ENCODE data around the gene FAM184B.

Gene FAM184B

GRCh38 chr4:17646693-17647092 lies 134.7 kb downstream of the FAM184B start:
- DNase-seq (ENCODE audit: low spot score), result no peak
- H3K36me3 Mint-ChIP-seq (ENCODE audit: low read depth), result no peaks in the 10 kb centered on the region
- no peak overlapping the region for H3K27ac Mint-ChIP-seq
- H3K4me3 Mint-ChIP-seq, result no peak overlapping the region
- peaks cover 3% of the 10 kb centered on the region for H3K4me1 Mint-ChIP-seq (ENCODE audit: low read depth)
- H3K27me3 Mint-ChIP-seq (ENCODE audit: low read depth), result no peaks in the 10 kb centered on the region
- no peaks in the 10 kb centered on the region for H3K9me3 Mint-ChIP-seq

GRCh38 chr4:17642398-17642783 lies 139.0 kb downstream of the FAM184B start:
- Mint-ChIP-seq H3K4me1 (ENCODE audit: low read depth) (no peaks in the 10 kb centered on the region), H3K36me3 (ENCODE audit: low read depth) (peaks cover 3% of the 10 kb centered on the region), H3K9me3 (no peaks in the 10 kb centered on the region), H3K27ac (no peak overlapping the region), H3K27me3 (ENCODE audit: low read depth) (no peaks in the 10 kb centered on the region), H3K4me3 (no peak overlapping the region)
- no peak for DNase-seq (ENCODE audit: low spot score)

GRCh38 chr4:17639136-17639535 lies 142.3 kb downstream of the FAM184B start:
- peaks cover 10% of the 10 kb centered on the region for H3K36me3 Mint-ChIP-seq (ENCODE audit: low read depth)
- H3K27me3 Mint-ChIP-seq (ENCODE audit: low read depth), result no peaks in the 10 kb centered on the region
- no peak overlapping the region for H3K27ac Mint-ChIP-seq
- H3K4me1 Mint-ChIP-seq (ENCODE audit: low read depth), result no peaks in the 10 kb centered on the region
- no peaks in the 10 kb centered on the region for H3K9me3 Mint-ChIP-seq
- H3K4me3 Mint-ChIP-seq, result no peak overlapping the region
- DNase-seq (ENCODE audit: low spot score), result no peak

GRCh38 chr4:17636696-17637622 lies 144.5 kb downstream of the FAM184B start:
- no peaks in the 10 kb centered on the region for H3K27me3 Mint-ChIP-seq (ENCODE audit: low read depth)
- DNase-seq (ENCODE audit: low spot score), result peak; percentile 54
- no peaks in the 10 kb centered on the region for H3K4me1 Mint-ChIP-seq (ENCODE audit: low read depth)
- H3K4me3 Mint-ChIP-seq, result no peak overlapping the region
- no peak overlapping the region for H3K27ac Mint-ChIP-seq
- no peaks in the 10 kb centered on the region for H3K9me3 Mint-ChIP-seq
- peaks cover 19% of the 10 kb centered on the region for H3K36me3 Mint-ChIP-seq (ENCODE audit: low read depth)

GRCh38 chr4:17636341-17636695 lies 145.1 kb downstream of the FAM184B start:
- peaks cover 23% of the 10 kb centered on the region for H3K36me3 Mint-ChIP-seq (ENCODE audit: low read depth)
- no peaks in the 10 kb centered on the region for H3K27me3 Mint-ChIP-seq (ENCODE audit: low read depth)
- H3K4me3 Mint-ChIP-seq, result no peak overlapping the region
- H3K4me1 Mint-ChIP-seq (ENCODE audit: low read depth), result no peaks in the 10 kb centered on the region
- no peaks in the 10 kb centered on the region for H3K9me3 Mint-ChIP-seq
- H3K27ac Mint-ChIP-seq, result no peak overlapping the region
- no peak for DNase-seq (ENCODE audit: low spot score)

GRCh38 chr4:17635056-17635455 lies 146.4 kb downstream of the FAM184B start:
- Mint-ChIP-seq H3K27me3 (ENCODE audit: low read depth) (no peaks in the 10 kb centered on the region), H3K36me3 (ENCODE audit: low read depth) (peaks cover 28% of the 10 kb centered on the region), H3K4me3 (no peak overlapping the region), H3K9me3 (no peaks in the 10 kb centered on the region), H3K4me1 (ENCODE audit: low read depth) (no peaks in the 10 kb centered on the region), H3K27ac (no peak overlapping the region)
- DNase-seq (ENCODE audit: low spot score), result no peak

GRCh38 chr4:17633600-17633999 lies 147.8 kb downstream of the FAM184B start:
- DNase-seq (ENCODE audit: low spot score), result no peak
- Mint-ChIP-seq H3K36me3 (ENCODE audit: low read depth) (peaks cover 39% of the 10 kb centered on the region), H3K9me3 (no peaks in the 10 kb centered on the region), H3K27me3 (ENCODE audit: low read depth) (no peaks in the 10 kb centered on the region), H3K4me1 (ENCODE audit: low read depth) (no peaks in the 10 kb centered on the region), H3K4me3 (no peak overlapping the region), H3K27ac (no peak overlapping the region)

- DNase-seq (ENCODE audit: low spot score), result no peak
- H3K36me3 Mint-ChIP-seq (ENCODE audit: low read depth), result peaks cover 65% of the 10 kb centered on the region
- no peaks in the 10 kb centered on the region for H3K4me1 Mint-ChIP-seq (ENCODE audit: low read depth)
- H3K9me3 Mint-ChIP-seq, result no peaks in the 10 kb centered on the region
- H3K27me3 Mint-ChIP-seq (ENCODE audit: low read depth), result no peaks in the 10 kb centered on the region
- no peak overlapping the region for H3K27ac Mint-ChIP-seq
- no peak overlapping the region for H3K4me3 Mint-ChIP-seq
Observed at GRCh38 chr4:17630228-17630627, 151.2 kb downstream of the FAM184B start.

- H3K27ac Mint-ChIP-seq, result no peak overlapping the region
- peaks cover 72% of the 10 kb centered on the region for H3K36me3 Mint-ChIP-seq (ENCODE audit: low read depth)
- no peak for DNase-seq (ENCODE audit: low spot score)
- H3K27me3 Mint-ChIP-seq (ENCODE audit: low read depth), result no peaks in the 10 kb centered on the region
- H3K4me1 Mint-ChIP-seq (ENCODE audit: low read depth), result no peaks in the 10 kb centered on the region
- H3K9me3 Mint-ChIP-seq, result no peaks in the 10 kb centered on the region
- no peak overlapping the region for H3K4me3 Mint-ChIP-seq
Observed at GRCh38 chr4:17624821-17625220, 156.6 kb downstream of the FAM184B start.

- Mint-ChIP-seq H3K27ac (no peak overlapping the region), H3K9me3 (no peaks in the 10 kb centered on the region), H3K4me1 (ENCODE audit: low read depth) (peaks cover 9% of the 10 kb centered on the region), H3K36me3 (ENCODE audit: low read depth) (peaks cover 72% of the 10 kb centered on the region), H3K27me3 (ENCODE audit: low read depth) (no peaks in the 10 kb centered on the region), H3K4me3 (no peak overlapping the region)
- no peak for DNase-seq (ENCODE audit: low spot score)
Observed at GRCh38 chr4:17623451-17624001, 157.9 kb downstream of the FAM184B start.

- Mint-ChIP-seq H3K9me3 (no peaks in the 10 kb centered on the region), H3K27me3 (ENCODE audit: low read depth) (no peaks in the 10 kb centered on the region), H3K36me3 (ENCODE audit: low read depth) (peaks cover 46% of the 10 kb centered on the region), H3K4me1 (ENCODE audit: low read depth) (peaks cover 30% of the 10 kb centered on the region), H3K27ac (peak overlapping the region; percentile 76), H3K4me3 (no peak overlapping the region)
- DNase-seq (ENCODE audit: low spot score), result no peak
Observed at GRCh38 chr4:17619416-17620105, 161.9 kb downstream of the FAM184B start.

- Mint-ChIP-seq H3K36me3 (ENCODE audit: low read depth) (peaks cover 40% of the 10 kb centered on the region), H3K27me3 (ENCODE audit: low read depth) (no peaks in the 10 kb centered on the region), H3K9me3 (no peaks in the 10 kb centered on the region), H3K4me1 (ENCODE audit: low read depth) (peaks cover 30% of the 10 kb centered on the region), H3K27ac (peak overlapping the region; percentile 76), H3K4me3 (peak overlapping the region; percentile 43)
- DNase-seq (ENCODE audit: low spot score), result no peak
Observed at GRCh38 chr4:17618926-17619325, 162.5 kb downstream of the FAM184B start.

GRCh38 chr4:17616283-17616682 lies 165.1 kb downstream of the FAM184B start:
- no peaks in the 10 kb centered on the region for H3K9me3 Mint-ChIP-seq
- peak overlapping the region; percentile 74 for H3K4me3 Mint-ChIP-seq
- H3K27me3 Mint-ChIP-seq (ENCODE audit: low read depth), result no peaks in the 10 kb centered on the region
- peak overlapping the region; percentile 38 for H3K27ac Mint-ChIP-seq
- peaks cover 23% of the 10 kb centered on the region for H3K36me3 Mint-ChIP-seq (ENCODE audit: low read depth)
- peaks cover 31% of the 10 kb centered on the region for H3K4me1 Mint-ChIP-seq (ENCODE audit: low read depth)
- DNase-seq (ENCODE audit: low spot score), result no peak

All from T-helper 2 cell treated with Interferon-gamma antibody and Interleukin-4, amounts not matched to agents 5 μg/mL and 100 μg/mL, for 36 hours (primary cell).